Naive B cell (primary cell): ENCODE results near the gene SLC25A38. TPM values are rescaled to one million over a fixed set of nuclear protein-coding genes. Genes with fewer than 3 reads are reported as not detected.
"Not testable (repeated sequence)": the region's sequence is repeated elsewhere in the genome, so short reads cannot be mapped to it uniquely, and the experiment has no call there.

Source experiments
- ATAC-seq, 2 donors: fragments of 150-1000 bp; cut with Tn5 transposase; 2 replicates each; pipeline ENCODE4 v1.10.0; 2021; ENCODE audit warnings: low read depth in 2 of 2, mild to moderate bottlenecking in 2 of 2, moderate library complexity in 2 of 2
- DNase-seq: peaks from one replicate; pipeline ENCODE4 v3.0.0; 2022
- H3K27ac Mint-ChIP-seq, 6 donors: one replicate each; pipeline ENCODE4 v1.8.0; 2020 to 2022; ENCODE audit warnings: mild to moderate bottlenecking in 6 of 6, mixed read lengths in 6 of 6, moderate library complexity in 5 of 6, inconsistent platforms in 2 of 6
- H3K27me3 Mint-ChIP-seq, 3 donors: one replicate each; pipeline ENCODE4 v1.8.0; 2021 to 2022; ENCODE audit warnings: mixed read lengths in 3 of 3, mild to moderate bottlenecking in 1 of 3
- H3K36me3 Mint-ChIP-seq, 2 donors: one replicate each; pipeline ENCODE4 v1.8.0; 2020 to 2022; ENCODE audit warnings: mixed read lengths in 2 of 2, inconsistent platforms in 1 of 2, mild to moderate bottlenecking in 1 of 2
- H3K4me1 Mint-ChIP-seq, 3 donors: one replicate each; pipeline ENCODE4 v1.8.0; 2020 to 2022; ENCODE audit warnings: mixed read lengths in 3 of 3, inconsistent platforms in 1 of 3, mild to moderate bottlenecking in 1 of 3, moderate library complexity in 1 of 3
- H3K4me3 Mint-ChIP-seq, 8 donors: one replicate each; pipeline ENCODE4 v1.8.0; 2020 to 2022; ENCODE audit warnings: mild to moderate bottlenecking in 8 of 8, mixed read lengths in 8 of 8, moderate library complexity in 8 of 8, inconsistent platforms in 2 of 8
- H3K9me3 Mint-ChIP-seq, 7 donors: one replicate each; pipeline ENCODE4 v1.8.0; 2020 to 2022; ENCODE audit warnings: mixed read lengths in 7 of 7, mild to moderate bottlenecking in 5 of 7, inconsistent platforms in 2 of 7, moderate library complexity in 1 of 7
- polyA plus RNA-seq, 6 donors: library from polyadenylated mRNA; unstranded; fragments of 300-500 nt; fragmentation: Illumina TruSeq; gene quantifications; one replicate each; pipeline ENCODE4 v1.2.3, GENCODE V29; 2021; ENCODE audit warnings: low read depth in 6 of 6

The SLC25A38 gene
- polyA plus RNA-seq, 6 donors from 2014 or later: 44.4 to 70.4 (median 56.5) TPM

- H3K36me3 Mint-ChIP-seq, H3K27ac Mint-ChIP-seq, H3K4me3 Mint-ChIP-seq, H3K27me3 Mint-ChIP-seq, DNase-seq, H3K9me3 Mint-ChIP-seq, H3K4me1 Mint-ChIP-seq, ATAC-seq: not testable (repeated sequence)
These were observed 32.0 kb upstream of the SLC25A38 start for GRCh38 chr3:39351134-39351533.

GRCh38 chr3:39353168-39353927, 29.8 kb upstream of the SLC25A38 start:
- H3K36me3 Mint-ChIP-seq, H3K9me3 Mint-ChIP-seq, ATAC-seq, H3K4me1 Mint-ChIP-seq, H3K4me3 Mint-ChIP-seq, H3K27ac Mint-ChIP-seq, DNase-seq: not testable (repeated sequence)
- peaks cover 10 to 11% (median 10%) of the 10 kb centered on the region in 3 donors for H3K27me3 Mint-ChIP-seq

- no peaks in the 10 kb centered on the region for H3K36me3 Mint-ChIP-seq
- peaks cover 0 to 6% (median 6%) of the 10 kb centered on the region in 3 donors for H3K4me1 Mint-ChIP-seq
- ATAC-seq (no peak), DNase-seq (no peak)
- no peaks in the 10 kb centered on the region for H3K9me3 Mint-ChIP-seq
- H3K4me3 Mint-ChIP-seq: no peak overlapping the region
- no peak overlapping the region for H3K27ac Mint-ChIP-seq
- H3K27me3 Mint-ChIP-seq: peaks cover 10 to 17% (median 11%) of the 10 kb centered on the region in 3 donors
These were observed 24.8 kb upstream of the SLC25A38 start for GRCh38 chr3:39358333-39358732.

- Mint-ChIP-seq H3K4me1 (peaks cover 0 to 6% (median 6%) of the 10 kb centered on the region in 3 donors), H3K4me3 (peak overlapping the region in 1 of 8 donors; percentile 27), H3K27me3 (peaks cover 4 to 10% (median 7%) of the 10 kb centered on the region in 3 donors), H3K9me3 (peaks cover 0 to 2% (median 0%) of the 10 kb centered on the region in 7 donors), H3K36me3 (no peaks in the 10 kb centered on the region), H3K27ac (peak overlapping the region in 1 of 6 donors; percentile 25)
- DNase-seq (no peak), ATAC-seq (no peak)
These were observed 21.8 kb upstream of the SLC25A38 start for GRCh38 chr3:39361252-39361927.

GRCh38 chr3:39362192-39362591, 21.0 kb upstream of the SLC25A38 start:
- H3K9me3 Mint-ChIP-seq: peaks cover 0 to 2% (median 0%) of the 10 kb centered on the region in 7 donors

GRCh38 chr3:39362812-39363211, 20.4 kb upstream of the SLC25A38 start:
- Mint-ChIP-seq H3K9me3 (peaks cover 0 to 3% (median 0%) of the 10 kb centered on the region in 7 donors), H3K27me3 (peaks cover 0 to 7% (median 6%) of the 10 kb centered on the region in 3 donors)

More at GRCh38 chr3:39362192-39362591, 21.0 kb upstream of the SLC25A38 start:
- H3K36me3 Mint-ChIP-seq: no peaks in the 10 kb centered on the region
- H3K27ac Mint-ChIP-seq: no peak overlapping the region
- ATAC-seq (no peak), DNase-seq (no peak)
- peak overlapping the region in 1 of 8 donors; percentile 29 for H3K4me3 Mint-ChIP-seq
- peaks cover 4 to 9% (median 7%) of the 10 kb centered on the region in 3 donors for H3K27me3 Mint-ChIP-seq
- peaks cover 0 to 6% (median 6%) of the 10 kb centered on the region in 3 donors for H3K4me1 Mint-ChIP-seq

GRCh38 chr3:39370450-39370849, 12.7 kb upstream of the SLC25A38 start:
- not testable (repeated sequence) for H3K36me3 Mint-ChIP-seq, ATAC-seq, DNase-seq, H3K4me1 Mint-ChIP-seq, H3K27ac Mint-ChIP-seq, H3K4me3 Mint-ChIP-seq, H3K9me3 Mint-ChIP-seq
- H3K27me3 Mint-ChIP-seq: peaks cover 6 to 20% (median 18%) of the 10 kb centered on the region in 3 donors

More at GRCh38 chr3:39362812-39363211, 20.4 kb upstream of the SLC25A38 start:
- no peak overlapping the region for H3K4me3 Mint-ChIP-seq
- no peaks in the 10 kb centered on the region for H3K36me3 Mint-ChIP-seq
- peak overlapping the region in 1 of 6 donors; percentile 35 for H3K27ac Mint-ChIP-seq
- DNase-seq: no peak
- H3K4me1 Mint-ChIP-seq: peaks cover 0 to 6% (median 6%) of the 10 kb centered on the region in 3 donors
- no peak for ATAC-seq

GRCh38 chr3:39372833-39373232, 10.3 kb upstream of the SLC25A38 start:
- no peaks in the 10 kb centered on the region for H3K36me3 Mint-ChIP-seq
- H3K9me3 Mint-ChIP-seq: peaks cover 0 to 5% (median 0%) of the 10 kb centered on the region in 7 donors
- no peak overlapping the region for H3K27ac Mint-ChIP-seq
- H3K27me3 Mint-ChIP-seq: peaks cover 6 to 20% (median 18%) of the 10 kb centered on the region in 3 donors
- no peaks in the 10 kb centered on the region for H3K4me1 Mint-ChIP-seq
- no peak for DNase-seq
- ATAC-seq: no peak
- no peak overlapping the region for H3K4me3 Mint-ChIP-seq

- Mint-ChIP-seq H3K4me3 (no peak overlapping the region), H3K4me1 (peaks cover 0 to 5% (median 4%) of the 10 kb centered on the region in 3 donors), H3K36me3 (no peaks in the 10 kb centered on the region), H3K27ac (peak overlapping the region in 1 of 6 donors; percentile 20), H3K9me3 (no peaks in the 10 kb centered on the region), H3K27me3 (peaks cover 10 to 20% (median 18%) of the 10 kb centered on the region in 3 donors)
- ATAC-seq: no peak
- DNase-seq: no peak
These were observed 6.1 kb upstream of the SLC25A38 start for GRCh38 chr3:39376959-39377634.

GRCh38 chr3:39378088-39378487, 5.1 kb upstream of the SLC25A38 start:
- Mint-ChIP-seq H3K27ac (peak overlapping the region in 2 of 6 donors; percentile 40 to 68), H3K4me1 (peaks cover under 1 to 11% (median 6%) of the 10 kb centered on the region in 3 donors), H3K36me3 (no peaks in the 10 kb centered on the region), H3K4me3 (peak overlapping the region in 1 of 8 donors; percentile 68), H3K9me3 (no peaks in the 10 kb centered on the region), H3K27me3 (peaks cover 6 to 14% (median 9%) of the 10 kb centered on the region in 3 donors)
- DNase-seq (peak; percentile 31), ATAC-seq (peak; percentile 72 to 74)

GRCh38 chr3:39378957-39379777, 4.0 kb upstream of the SLC25A38 start:
- Mint-ChIP-seq H3K4me1 (peaks cover 9 to 14% (median 14%) of the 10 kb centered on the region in 3 donors), H3K36me3 (no peaks in the 10 kb centered on the region), H3K27me3 (peaks cover 0 to 5% (median 5%) of the 10 kb centered on the region in 3 donors), H3K4me3 (peak overlapping the region in 1 of 8 donors; percentile 27), H3K9me3 (no peaks in the 10 kb centered on the region), H3K27ac (no peak overlapping the region)
- no peak for DNase-seq
- ATAC-seq: no peak

- H3K27me3 Mint-ChIP-seq: peaks cover 0 to 5% (median 5%) of the 10 kb centered on the region in 3 donors
- H3K36me3 Mint-ChIP-seq: no peaks in the 10 kb centered on the region
- peaks cover 9 to 20% (median 14%) of the 10 kb centered on the region in 3 donors for H3K4me1 Mint-ChIP-seq
- DNase-seq: no peak
- H3K9me3 Mint-ChIP-seq: no peaks in the 10 kb centered on the region
- no peak overlapping the region for H3K4me3 Mint-ChIP-seq
- no peak overlapping the region for H3K27ac Mint-ChIP-seq
- ATAC-seq: no peak
These were observed 3.4 kb upstream of the SLC25A38 start for GRCh38 chr3:39379778-39380155.
